SH-SY5Y (cell line): ENCODE data around the gene HGS.

Experiments
- GATA2 ChIP-seq: IDR thresholded peaks from 2 replicates; pipeline ENCODE4 v1.6.1; 2011; ENCODE audit warnings: mild to moderate bottlenecking, low read depth, low read length
- GATA3 ChIP-seq: IDR thresholded peaks from 2 replicates; pipeline ENCODE4 v1.6.1; 2011; ENCODE audit warnings: low read depth, mild to moderate bottlenecking, low read length, moderate library complexity

- TF ChIP-seq GATA3 (no peak), GATA2 (no peak)
These were observed 27.6 kb upstream of the HGS start, which contains the start of gene PDE6G for GRCh38 chr17:81656118-81656743.
